Adrenal gland (tissue), 5 donors: ENCODE data around the gene INHBB.

Experiments used
- CTCF ChIP-seq, 6 experiments: fragments of 450-650 bp in 4 of 6; fragments of 200-600 bp in 2 of 6; sonication (generic) in 1 of 6; IDR thresholded peaks; 1 replicate in 5 of 6; 2 replicates in 1 of 6; pipeline versions ENCODE4 v1.5.1 to v1.8.0; 2016 to 2021; ENCODE audit warnings: antibody characterized with exemption in 6 of 6, mild to moderate bottlenecking in 2 of 6, moderate library complexity in 1 of 6
- POLR2A ChIP-seq, 2 donors: fragments of 450-650 bp; IDR thresholded peaks; one replicate each; pipeline ENCODE4 v1.6.1; 2017; ENCODE audit warnings: antibody characterized with exemption in 2 of 2, mild to moderate bottlenecking in 2 of 2, moderate library complexity in 1 of 2
- donor health status: DM: no; HTN: no; CAD: no.

DNA sequence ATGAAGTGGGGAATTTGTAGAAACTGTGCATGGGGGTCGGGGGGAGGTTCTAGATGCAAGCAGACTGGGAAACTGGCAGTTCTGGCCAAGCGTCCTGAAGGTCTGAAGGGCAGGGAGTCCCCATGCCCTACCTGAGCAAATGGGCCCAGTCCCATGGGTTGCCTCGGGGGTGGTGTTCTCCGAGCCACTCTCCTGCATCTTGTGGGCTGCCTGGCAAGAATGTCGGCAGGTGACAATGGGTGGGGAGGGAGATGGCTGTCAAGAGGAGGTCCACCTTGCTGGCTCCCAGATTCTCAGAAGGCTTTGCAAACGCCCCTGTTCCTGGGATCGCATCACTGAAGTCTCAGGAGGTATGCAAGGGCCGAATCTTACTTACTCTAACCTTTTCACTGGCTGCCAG lies 21.3 kb downstream of the INHBB start:
- TF ChIP-seq CTCF (IDR thresholded peaks at IDR 0.05) (no peak), POLR2A (IDR thresholded peaks at IDR 0.05) (no peak)
